OCI-LY1 (cell line): Measurements from ENCODE around the gene OLFML1.

Source experiments
- H2AFZ ChIP-seq: fragments of 200-600 bp; sonication (generic), shearing (Covaris generic); 2 replicates; pipeline ENCODE4 v1.6.0; 2014; ENCODE audit warnings: antibody characterized with exemption, mild to moderate bottlenecking, low read length
- H3F3A ChIP-seq: fragments of 200-600 bp; sonication (generic), shearing (Covaris generic); 2 replicates; pipeline ENCODE4 v1.6.0; 2014; ENCODE audit warnings: mild to moderate bottlenecking, antibody characterized with exemption, low read length, moderate library complexity; ENCODE audit not compliant: insufficient read depth
- H3K27ac ChIP-seq: fragments of 200-600 bp; sonication (generic); 2 replicates; pipeline ENCODE4 v1.5.1; 2014; ENCODE audit warnings: low read length, mixed run types, mild to moderate bottlenecking, low read depth; ENCODE audit not compliant: poor library complexity, severe bottlenecking
- H3K27me3 ChIP-seq: fragments of 200-600 bp; sonication (generic); 2 replicates; pipeline ENCODE4 v1.6.0; 2014; ENCODE audit warnings: antibody characterized with exemption, mild to moderate bottlenecking, low read length, moderate library complexity; ENCODE audit not compliant: insufficient read depth
- H3K36me3 ChIP-seq: fragments of 200-600 bp; sonication (generic); 2 replicates; pipeline ENCODE4 v1.6.1; 2014; ENCODE audit warnings: mild to moderate bottlenecking, antibody characterized with exemption, low read length, moderate library complexity, mixed read lengths; ENCODE audit not compliant: insufficient read depth
- H3K4me1 ChIP-seq: fragments of 200-600 bp; sonication (generic); 2 replicates; pipeline ENCODE4 v1.5.1; 2014; ENCODE audit warnings: mild to moderate bottlenecking, low read length, moderate library complexity; ENCODE audit not compliant: insufficient read depth, severe bottlenecking
- H3K4me2 ChIP-seq: fragments of 200-600 bp; sonication (generic), shearing (Covaris generic); 2 replicates; pipeline ENCODE4 v1.6.1; 2014; ENCODE audit warnings: low read length
- H3K4me3 ChIP-seq: fragments of 200-600 bp; sonication (generic); 2 replicates; pipeline ENCODE4 v1.5.1; 2014; ENCODE audit warnings: low read length, low read depth, mild to moderate bottlenecking, mixed read lengths; ENCODE audit not compliant: poor library complexity, severe bottlenecking
- H3K79me2 ChIP-seq: fragments of 200-600 bp; shearing (Covaris generic); 2 replicates; pipeline ENCODE4 v1.6.1; 2016; ENCODE audit warnings: mixed run types, low read length, mixed read lengths; ENCODE audit not compliant: insufficient read depth
- H3K9ac ChIP-seq: fragments of 200-600 bp; sonication (generic), shearing (Covaris generic); 2 replicates; pipeline ENCODE4 v1.6.1; 2014; ENCODE audit warnings: mild to moderate bottlenecking, low read length, mixed read lengths
- H3K9me2 ChIP-seq: fragments of 200-600 bp; sonication (generic), shearing (Covaris generic); 2 replicates; pipeline ENCODE4 v1.6.1; 2014; ENCODE audit warnings: low read depth, mild to moderate bottlenecking, low read length, mixed read lengths
- H3K9me3 ChIP-seq: fragments of 200-600 bp; shearing (Covaris generic); 2 replicates; pipeline ENCODE4 v1.6.1; 2014; ENCODE audit warnings: low read length, mixed read lengths
- H4K20me1 ChIP-seq: fragments of 200-600 bp; sonication (generic), shearing (Covaris generic); 2 replicates; pipeline ENCODE4 v1.6.0; 2016; ENCODE audit warnings: mild to moderate bottlenecking, low read length; ENCODE audit not compliant: insufficient read depth
- EZH2 ChIP-seq: fragments of 200-600 bp; sonication (generic), shearing (Covaris generic); IDR thresholded peaks from 2 replicates; pipeline ENCODE4 v1.8.0; 2017; ENCODE audit warnings: borderline replicate concordance, mixed run types, mild to moderate bottlenecking, antibody characterized with exemption, low read length, moderate library complexity, mixed read lengths
- TF ChIP-seq, protein P1 (sequence below): fragments of 200-600 bp; sonication (generic), shearing (Covaris generic); IDR thresholded peaks from 2 replicates; pipeline ENCODE4 v1.5.1; 2017; ENCODE audit warnings: mild to moderate bottlenecking, antibody characterized with exemption, low read length, moderate library complexity, mixed read lengths

The OLFML1 gene

DNA sequence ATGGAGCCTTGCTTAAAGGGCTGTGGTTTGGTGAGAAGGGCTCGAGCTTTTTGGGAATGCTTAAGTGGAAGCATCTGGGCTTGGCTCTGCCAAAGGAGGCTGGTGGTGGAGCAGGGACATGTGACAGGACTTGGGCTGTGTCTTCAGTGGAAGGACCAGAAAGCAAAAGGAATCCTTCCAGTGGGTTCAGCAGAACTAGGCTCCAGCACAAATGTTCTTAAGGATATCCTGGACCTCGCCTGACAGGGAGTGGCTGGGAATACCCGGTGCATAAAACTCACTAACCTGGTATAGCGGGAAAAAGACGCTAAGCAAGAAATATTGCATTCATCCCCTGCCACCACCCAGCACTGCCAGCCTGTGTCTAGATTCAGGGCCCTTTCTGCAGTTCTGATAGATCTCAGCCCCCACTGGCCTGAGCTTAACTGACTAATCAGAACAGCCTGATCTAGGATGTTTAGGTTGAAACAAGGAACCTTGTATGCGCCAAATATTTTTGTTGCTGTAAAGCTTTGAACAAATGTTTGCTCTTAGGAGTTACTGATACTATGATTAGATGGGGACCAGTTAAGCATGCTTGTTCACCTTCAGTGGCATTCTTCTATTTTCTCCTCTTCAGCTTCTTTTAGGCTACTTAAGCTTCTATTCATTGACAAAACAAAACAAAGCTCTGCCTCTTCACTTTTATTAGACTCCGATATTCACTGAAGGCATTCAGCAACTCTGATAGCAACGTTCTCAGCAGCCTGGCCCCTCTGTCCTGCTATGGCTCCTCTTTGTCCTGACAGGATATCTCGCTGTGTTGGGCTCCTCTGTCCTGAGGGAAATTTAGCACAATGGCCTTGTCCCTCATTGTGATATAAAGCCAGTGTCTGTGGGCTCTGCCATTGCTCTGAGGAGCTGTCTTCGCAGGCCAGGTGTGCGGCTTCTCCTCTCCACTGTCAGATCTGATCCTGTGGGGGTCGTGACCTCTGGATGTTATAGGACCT is 53.5 kb downstream of the OLFML1 start:
- Histone ChIP-seq H4K20me1 (no peaks in the 10 kb centered on the region), H3K9me3 (no peaks in the 10 kb centered on the region), H3K27ac (no peak overlapping the region), H3K36me3 (peaks cover 6% of the 10 kb centered on the region), H3K9ac (no peak overlapping the region), H3K4me2 (no peak overlapping the region), H2AFZ (no peak overlapping the region), H3F3A (no peaks in the 10 kb centered on the region), H3K79me2 (no peaks in the 10 kb centered on the region), H3K4me3 (no peak overlapping the region), H3K9me2 (no peaks in the 10 kb centered on the region), H3K4me1 (peaks cover 3% of the 10 kb centered on the region), H3K27me3 (no peaks in the 10 kb centered on the region)
- TF ChIP-seq, protein P1, sequence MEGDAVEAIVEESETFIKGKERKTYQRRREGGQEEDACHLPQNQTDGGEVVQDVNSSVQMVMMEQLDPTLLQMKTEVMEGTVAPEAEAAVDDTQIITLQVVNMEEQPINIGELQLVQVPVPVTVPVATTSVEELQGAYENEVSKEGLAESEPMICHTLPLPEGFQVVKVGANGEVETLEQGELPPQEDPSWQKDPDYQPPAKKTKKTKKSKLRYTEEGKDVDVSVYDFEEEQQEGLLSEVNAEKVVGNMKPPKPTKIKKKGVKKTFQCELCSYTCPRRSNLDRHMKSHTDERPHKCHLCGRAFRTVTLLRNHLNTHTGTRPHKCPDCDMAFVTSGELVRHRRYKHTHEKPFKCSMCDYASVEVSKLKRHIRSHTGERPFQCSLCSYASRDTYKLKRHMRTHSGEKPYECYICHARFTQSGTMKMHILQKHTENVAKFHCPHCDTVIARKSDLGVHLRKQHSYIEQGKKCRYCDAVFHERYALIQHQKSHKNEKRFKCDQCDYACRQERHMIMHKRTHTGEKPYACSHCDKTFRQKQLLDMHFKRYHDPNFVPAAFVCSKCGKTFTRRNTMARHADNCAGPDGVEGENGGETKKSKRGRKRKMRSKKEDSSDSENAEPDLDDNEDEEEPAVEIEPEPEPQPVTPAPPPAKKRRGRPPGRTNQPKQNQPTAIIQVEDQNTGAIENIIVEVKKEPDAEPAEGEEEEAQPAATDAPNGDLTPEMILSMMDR = no peak
- TF ChIP-seq EZH2 = no peak

DNA sequence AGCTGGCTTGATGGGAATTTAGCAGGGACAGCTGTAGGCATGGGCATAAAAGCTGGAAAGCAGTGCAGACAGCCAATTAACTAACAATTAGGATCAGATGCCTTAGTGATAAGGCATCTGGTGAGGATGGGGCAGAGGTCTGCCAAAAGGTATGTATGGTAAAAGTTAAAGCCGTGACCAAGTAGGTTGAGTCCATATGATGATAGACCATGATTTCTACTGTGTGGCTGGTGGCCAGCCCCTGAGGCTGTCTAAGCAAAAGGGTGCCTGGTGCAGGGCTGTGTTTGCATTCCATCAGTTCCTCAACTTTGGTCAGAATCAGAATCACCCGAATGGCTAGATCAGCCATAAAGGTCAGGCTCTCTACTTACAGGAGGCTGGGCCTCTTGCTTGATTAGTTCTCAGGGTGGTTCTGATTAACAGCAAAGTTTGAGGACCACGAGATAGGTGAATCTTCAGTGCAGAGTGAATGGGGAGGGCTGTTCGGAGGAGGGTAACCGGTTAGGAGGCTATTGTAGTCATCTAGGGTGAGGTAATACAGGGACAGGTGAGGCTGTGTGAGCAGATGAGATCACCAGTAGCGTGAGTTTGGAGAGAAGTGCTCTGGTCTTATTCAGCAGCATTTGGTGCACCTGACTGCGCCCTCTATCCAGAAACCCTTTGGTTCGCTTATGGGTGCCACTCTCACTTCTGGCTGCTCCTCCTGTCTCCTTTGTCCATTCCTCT is 55.7 kb downstream of the OLFML1 start:
- Histone ChIP-seq H3K4me2 (no peak overlapping the region), H3K27me3 (no peaks in the 10 kb centered on the region), H3K9ac (no peak overlapping the region), H3K4me1 (no peaks in the 10 kb centered on the region), H3K9me2 (no peaks in the 10 kb centered on the region), H3K27ac (no peak overlapping the region), H3K4me3 (no peak overlapping the region), H2AFZ (no peak overlapping the region), H3K36me3 (no peaks in the 10 kb centered on the region), H4K20me1 (no peaks in the 10 kb centered on the region), H3K79me2 (no peaks in the 10 kb centered on the region), H3F3A (no peaks in the 10 kb centered on the region), H3K9me3 (no peaks in the 10 kb centered on the region)
- no peak for TF ChIP-seq EZH2
- TF ChIP-seq, protein P1 = no peak

DNA sequence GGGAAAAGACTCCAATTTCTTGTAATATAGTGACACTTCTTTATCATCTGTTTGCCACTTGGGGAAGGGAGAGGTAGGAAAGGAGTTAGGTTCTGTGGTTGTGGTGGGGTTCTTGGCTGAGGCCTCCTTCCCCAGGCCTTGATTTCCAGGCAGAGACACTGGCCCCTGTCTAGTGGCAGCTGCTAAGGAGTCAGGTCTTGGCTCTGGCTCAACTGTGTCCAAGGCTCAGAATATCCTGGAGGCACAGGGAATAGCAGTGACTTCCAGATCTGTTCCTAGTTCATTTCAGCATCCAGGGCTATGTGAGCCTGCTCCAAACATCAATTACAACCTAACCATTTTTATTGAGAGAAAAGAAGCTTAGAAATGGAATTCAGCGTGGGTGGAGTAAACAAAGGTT is 58.0 kb downstream of the OLFML1 start:
- no peaks in the 10 kb centered on the region for H3K4me1 ChIP-seq
- TF ChIP-seq EZH2 = no peak
- no peaks in the 10 kb centered on the region for H3K9me2 ChIP-seq
- H3K27me3 ChIP-seq = no peaks in the 10 kb centered on the region
- H3K79me2 ChIP-seq = no peaks in the 10 kb centered on the region
- no peaks in the 10 kb centered on the region for H3K36me3 ChIP-seq
- H3K9ac ChIP-seq = no peak overlapping the region
- H3K27ac ChIP-seq = no peak overlapping the region
- no peak overlapping the region for H3K4me3 ChIP-seq
- H2AFZ ChIP-seq = no peak overlapping the region
- no peak overlapping the region for H3K4me2 ChIP-seq
- H3K9me3 ChIP-seq = no peaks in the 10 kb centered on the region
- H4K20me1 ChIP-seq = no peaks in the 10 kb centered on the region
- H3F3A ChIP-seq = no peaks in the 10 kb centered on the region
